GM18505 (cell line): ENCODE measurements around the gene PDZD2.

Experiments
- ATAC-seq: cut with Tn5 transposase; IDR thresholded peaks from one replicate; pipeline ENCODE4 v1.9.1; 2021; ENCODE audit not compliant: unreplicated experiment
- POLR2A ChIP-seq: IDR thresholded peaks from 4 replicates; pipeline ENCODE4 v1.6.1; 2011; ENCODE audit warnings: borderline replicate concordance; ENCODE audit not compliant: insufficient read depth, insufficient read length; ENCODE audit errors: extremely low read depth

PDZD2 gene

DNA sequence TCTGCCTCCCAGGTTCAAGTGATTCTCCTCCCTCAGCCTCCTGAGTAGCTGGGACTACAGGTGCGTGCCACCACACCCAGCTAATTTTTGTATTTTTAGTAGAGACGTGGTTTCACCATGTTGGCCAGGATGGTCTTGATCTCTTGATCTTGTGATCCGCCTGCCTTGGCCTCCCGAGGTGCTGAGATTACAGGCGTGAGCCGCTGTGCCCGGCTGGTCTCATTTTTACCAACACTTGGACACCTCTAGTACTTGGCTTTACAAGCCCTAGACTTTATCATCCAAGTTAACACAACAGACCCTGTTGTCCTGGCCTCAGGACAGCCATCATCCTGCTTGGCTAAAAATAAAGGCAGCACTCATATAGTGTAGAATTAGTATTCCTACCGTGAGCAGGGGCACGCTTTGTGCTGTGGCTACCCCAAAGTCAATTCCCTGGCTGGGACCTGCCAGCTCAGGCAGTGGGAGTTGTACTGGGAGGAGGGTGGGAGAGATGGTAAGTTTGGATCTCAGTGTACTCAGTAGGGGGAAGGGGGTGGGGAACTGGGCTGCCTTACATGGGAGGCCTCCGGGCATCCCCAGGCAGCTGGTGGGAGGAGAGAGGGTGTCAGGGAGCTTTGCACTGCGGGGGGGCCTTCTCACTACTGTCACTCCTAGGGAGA, 6.6 kb downstream of the PDZD2 start:
- no peak for ATAC-seq
- no peak for TF ChIP-seq POLR2A

DNA sequence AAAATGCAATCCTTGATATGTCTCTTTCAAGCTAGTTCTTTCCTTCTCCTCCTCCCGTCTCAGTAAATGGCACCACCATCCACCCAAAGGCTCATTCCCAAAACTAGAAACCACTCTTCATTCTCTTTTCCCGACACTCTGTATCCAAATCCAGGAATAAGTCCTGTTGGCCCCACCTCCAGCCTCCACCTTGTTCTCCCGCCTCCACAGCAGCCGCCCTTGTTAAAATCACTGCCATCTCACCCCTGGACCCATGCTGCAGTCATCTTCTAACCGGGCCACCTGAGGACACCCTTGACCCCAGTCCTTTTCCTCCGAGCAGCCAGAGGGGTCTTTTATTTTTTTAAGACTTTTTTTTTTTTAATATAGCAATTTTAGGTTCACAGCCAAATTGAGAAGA, 9.4 kb downstream of the PDZD2 start:
- no peak for ATAC-seq

DNA sequence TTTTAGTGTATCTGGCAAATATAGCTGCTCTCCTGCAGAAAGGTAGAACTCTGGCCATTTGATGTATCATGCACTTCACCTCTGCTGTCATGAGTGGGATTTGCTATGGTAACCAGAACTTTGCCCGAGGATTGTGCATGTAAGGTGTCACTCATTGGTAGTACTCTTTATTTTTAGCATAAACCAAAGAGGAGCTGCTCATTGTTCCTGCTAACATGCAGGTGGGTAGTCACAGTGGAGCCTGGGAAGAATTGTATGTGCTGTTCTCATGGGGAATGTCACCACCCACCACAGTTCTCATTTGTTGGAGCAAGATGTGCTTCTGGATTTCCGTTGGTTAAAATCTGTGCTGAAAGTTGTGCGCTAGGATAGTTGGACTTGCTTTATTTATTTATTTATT, 12.3 kb downstream of the PDZD2 start:
- no peak for TF ChIP-seq POLR2A
- no peak for ATAC-seq

More for the DNA sequence above, 9.4 kb downstream of the PDZD2 start:
- TF ChIP-seq POLR2A = no peak

DNA sequence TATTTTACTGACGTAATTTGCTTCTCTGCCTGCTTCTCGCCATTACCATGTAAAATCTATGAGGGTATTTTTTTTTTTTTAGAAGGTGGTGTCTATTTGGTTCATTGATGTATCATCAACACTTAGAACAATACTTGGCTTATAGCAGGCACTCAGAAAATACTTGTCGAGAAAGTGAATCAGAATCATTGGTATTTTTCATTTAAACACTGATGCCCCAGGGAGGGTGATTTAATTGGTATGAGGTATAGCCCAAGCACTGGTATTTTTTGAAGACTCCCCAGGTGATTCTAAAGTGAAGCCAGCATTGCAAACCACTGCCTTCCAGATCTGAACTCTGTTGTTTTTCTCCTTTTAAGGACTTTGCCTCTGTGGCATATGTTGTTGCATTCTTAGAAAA, 16.6 kb downstream of the PDZD2 start:
- ATAC-seq = no peak

DNA sequence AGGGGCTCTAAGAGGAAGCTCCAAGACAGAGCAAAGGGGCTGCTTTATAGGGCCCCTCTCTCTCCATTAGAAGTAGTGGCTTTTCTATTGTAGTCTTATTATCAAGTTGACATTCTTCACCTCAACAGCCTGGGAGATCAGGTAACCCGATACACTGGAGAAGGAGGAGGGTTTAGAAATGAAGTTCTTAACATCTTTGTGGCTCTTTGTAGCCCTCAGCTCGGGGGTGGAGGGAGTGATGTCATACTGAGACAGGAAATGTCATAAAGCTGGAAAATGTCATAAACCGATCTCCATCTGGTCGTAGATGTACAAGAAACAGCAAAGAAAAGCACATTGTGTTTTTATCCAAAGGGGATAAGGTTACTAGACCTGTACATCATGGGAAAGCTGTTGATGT, 17.9 kb downstream of the PDZD2 start:
- no peak for TF ChIP-seq POLR2A
- no peak for ATAC-seq

More for the DNA sequence above, 16.6 kb downstream of the PDZD2 start:
- TF ChIP-seq POLR2A = no peak

DNA sequence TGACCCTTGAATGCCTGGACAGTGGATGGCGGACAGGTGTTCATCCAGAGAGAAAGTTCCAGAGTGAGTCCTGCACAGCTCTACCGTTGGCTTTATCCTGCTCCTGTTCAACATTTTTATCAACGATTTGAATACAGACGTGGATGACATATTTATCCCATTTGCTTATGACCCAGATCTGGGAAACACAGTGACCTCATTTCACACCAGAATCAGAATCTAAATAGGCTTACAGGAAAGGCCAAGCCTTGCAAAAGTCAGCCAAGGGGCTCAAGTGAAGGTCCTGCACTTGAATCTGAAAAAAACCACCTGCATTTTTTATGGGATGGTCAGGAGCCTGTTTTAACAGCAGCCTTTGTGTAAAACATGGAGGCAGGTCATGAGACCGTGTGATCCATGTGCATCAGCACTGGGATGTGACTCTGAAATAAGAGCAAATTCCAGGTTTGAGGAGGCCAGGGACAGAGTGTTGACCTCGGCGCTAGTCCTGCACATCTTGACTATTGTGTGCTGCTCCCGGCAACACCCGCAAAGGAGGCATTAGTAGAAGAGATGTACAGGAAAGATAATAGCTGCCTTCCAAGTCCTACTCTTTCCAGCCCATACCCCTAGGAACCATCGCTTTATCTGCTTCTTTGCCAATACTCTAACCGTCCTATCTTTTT, 18.5 kb downstream of the PDZD2 start:
- no peak for TF ChIP-seq POLR2A
- ATAC-seq = no peak

DNA sequence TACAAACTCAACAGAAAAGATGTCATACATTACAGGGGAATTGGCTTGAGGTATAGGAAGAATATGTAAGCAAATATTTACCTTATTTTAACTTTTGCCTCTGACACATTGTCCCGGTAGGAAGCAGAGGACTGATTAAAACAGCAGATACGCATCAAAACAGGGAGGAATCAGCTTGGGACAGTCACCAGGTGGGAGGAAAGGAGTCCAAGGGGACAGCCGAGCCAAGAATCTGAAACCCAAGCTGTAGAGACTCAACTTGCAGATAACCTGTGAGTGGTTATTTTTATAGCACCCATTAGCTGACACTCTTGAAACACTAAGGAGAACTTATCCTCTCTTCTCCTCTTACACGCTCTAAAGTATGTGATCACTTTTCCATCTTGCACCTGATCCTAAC, 22.3 kb downstream of the PDZD2 start:
- TF ChIP-seq POLR2A = no peak
- ATAC-seq = no peak

DNA sequence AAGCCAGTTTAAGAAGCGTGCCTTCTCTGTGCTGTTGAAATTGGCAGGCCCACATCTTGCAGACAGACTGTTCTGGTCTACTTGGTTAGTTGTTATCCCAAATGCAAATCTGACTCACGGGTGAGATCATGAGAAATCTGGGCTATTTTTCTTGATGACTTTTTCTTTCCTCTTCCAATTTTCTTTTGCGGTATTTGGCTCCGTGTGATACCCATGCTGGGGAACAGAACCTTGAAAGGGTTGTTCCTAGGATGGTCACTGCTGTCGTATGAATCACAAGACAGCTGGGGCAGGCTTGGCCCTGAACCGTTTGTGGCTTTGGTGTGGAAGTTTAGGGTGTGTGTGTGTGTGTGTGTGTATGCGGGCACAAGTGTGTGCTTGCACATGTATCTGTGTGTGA, 24.6 kb downstream of the PDZD2 start:
- no peak for TF ChIP-seq POLR2A
- ATAC-seq = no peak

DNA sequence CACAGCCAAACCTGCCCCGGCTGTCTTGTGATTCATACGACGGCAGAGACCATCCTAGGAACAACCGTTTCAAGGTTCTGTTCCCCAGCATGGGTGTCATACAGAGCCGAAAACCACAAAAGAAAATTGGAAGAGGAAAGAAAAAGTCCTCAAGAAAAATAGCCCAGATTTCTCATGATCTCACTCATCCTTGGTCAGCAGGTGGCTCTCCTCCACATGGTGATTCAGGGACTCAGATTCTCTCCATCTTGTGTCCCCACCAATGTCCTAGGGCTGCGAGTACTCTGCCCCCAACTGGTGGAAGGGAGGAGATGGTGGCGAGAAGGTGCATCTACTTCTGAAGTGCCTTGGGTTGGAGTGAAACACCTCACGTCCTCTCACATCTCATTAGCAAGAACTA, 25.6 kb downstream of the PDZD2 start:
- no peak for ATAC-seq
- no peak for TF ChIP-seq POLR2A

DNA sequence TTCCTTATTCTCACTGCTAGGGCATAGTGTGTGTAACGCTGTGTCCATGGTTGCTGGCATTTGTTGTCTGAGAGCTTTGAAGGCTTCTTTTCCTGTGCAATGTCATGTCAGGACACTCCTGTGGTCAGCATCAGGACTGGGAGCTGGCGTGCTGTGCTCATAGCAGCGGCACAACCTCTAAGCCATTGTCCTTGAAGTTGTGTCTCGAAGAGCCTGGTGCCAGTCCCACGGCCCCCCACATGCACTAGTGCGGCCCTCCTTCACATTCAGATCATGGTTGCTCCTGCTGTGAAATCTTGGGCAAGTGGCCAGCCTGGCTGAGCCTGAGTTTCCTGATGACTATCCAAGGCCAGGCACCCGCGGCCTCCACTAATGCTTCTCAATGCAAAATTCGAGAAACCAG, 32.4 kb downstream of the PDZD2 start:
- ATAC-seq = no peak
- TF ChIP-seq POLR2A = no peak

DNA sequence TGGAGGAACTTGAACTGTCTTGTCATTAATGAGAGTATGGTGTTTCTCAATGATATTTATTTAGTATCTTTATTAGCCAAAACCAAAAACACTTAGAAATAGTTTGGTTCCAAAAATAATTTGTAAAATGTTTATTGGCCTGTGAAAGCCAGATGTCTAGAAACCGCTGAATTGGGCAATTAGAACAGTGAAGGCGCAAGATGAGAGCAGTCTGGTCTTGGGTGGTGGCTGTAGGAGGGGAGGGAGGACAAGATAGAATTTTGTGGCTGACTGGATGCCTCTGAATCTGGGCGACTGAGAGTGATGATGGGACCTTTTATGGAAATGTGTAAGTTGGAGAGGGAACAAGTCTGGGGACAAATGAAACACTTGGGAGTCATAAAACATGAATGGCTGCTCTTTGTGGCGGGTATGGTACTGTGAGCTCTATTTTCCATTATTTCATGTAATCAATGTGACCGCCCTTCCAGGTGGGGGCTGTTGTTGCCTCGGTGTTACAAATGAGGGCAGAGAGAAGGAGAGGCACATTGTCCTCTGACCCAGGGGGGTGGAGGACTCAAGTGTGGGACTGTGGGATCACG, 35.5 kb downstream of the PDZD2 start:
- no peak for ATAC-seq
- no peak for TF ChIP-seq POLR2A

DNA sequence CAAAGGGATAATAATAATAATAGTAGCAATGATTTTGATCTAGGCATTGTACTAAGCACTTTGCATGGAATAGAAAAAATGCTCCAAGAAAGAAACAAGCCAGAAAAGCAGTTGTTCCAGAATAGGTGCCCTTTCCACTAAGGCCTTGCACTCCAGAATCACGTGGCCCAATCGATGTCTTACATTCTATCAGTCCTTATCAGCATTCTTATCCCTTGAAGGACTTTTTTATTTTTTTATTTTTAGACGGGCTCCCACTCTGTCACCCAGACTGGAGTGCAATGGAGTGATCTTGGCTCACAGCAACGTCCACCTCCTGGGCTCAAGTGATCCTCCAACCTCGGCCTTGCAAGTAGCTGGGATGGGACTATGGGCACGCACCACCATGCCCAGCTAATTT, 36.5 kb downstream of the PDZD2 start:
- ATAC-seq = no peak
- TF ChIP-seq POLR2A = no peak

DNA sequence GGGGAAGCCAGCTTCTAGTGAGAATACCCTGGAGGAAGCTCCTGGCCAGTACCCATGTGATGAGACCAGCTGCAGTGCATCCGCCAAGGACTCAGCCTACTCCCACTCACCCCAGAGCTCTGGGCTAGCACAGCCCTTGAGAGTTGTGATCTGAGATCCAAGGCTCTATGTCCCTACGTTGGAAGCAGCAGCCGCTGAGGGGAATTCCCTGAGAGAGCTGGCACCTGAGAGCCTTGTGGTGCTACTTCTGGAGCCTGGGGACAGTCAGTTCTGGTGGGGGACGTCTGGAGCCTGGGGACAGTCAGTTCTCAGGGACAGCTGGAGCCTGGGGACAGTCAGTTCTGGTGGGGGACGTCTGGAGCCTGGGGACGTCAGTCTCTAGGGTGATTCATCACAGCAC, 39.2 kb downstream of the PDZD2 start:
- no peak for ATAC-seq
- TF ChIP-seq POLR2A = no peak

DNA sequence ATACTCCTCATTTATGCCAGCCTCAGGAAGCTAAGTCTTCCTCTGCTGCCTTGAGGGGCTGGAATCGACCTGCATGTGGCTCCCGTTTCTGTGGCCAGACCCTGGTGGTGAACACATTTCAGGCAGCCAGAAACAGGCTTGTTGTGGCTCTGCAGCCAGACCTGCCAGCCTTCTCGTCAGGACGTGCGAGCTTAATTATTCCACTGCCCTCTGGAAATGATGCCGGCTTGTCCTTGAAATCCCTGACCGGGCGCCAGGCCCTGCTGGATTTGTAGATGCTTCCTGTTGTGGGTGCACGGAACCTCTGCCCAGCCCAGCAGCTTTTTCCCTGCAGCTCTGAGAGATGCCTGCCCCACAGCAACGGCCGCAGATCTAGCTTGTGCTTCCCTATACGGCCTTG, 41.6 kb downstream of the PDZD2 start:
- ATAC-seq = no peak
- TF ChIP-seq POLR2A = no peak
